HG03103 (cell line): ENCODE results near the gene PPP2R5D.
A peak's percentile ranks its signal among the peaks of the same experiment; 100 is the strongest.

Experiments
- ATAC-seq: cut with Tn5 transposase; IDR thresholded peaks from one replicate; pipeline ENCODE4 v1.9.1; 2021; ENCODE audit warnings: low read depth; ENCODE audit not compliant: unreplicated experiment

Gene PPP2R5D

DNA sequence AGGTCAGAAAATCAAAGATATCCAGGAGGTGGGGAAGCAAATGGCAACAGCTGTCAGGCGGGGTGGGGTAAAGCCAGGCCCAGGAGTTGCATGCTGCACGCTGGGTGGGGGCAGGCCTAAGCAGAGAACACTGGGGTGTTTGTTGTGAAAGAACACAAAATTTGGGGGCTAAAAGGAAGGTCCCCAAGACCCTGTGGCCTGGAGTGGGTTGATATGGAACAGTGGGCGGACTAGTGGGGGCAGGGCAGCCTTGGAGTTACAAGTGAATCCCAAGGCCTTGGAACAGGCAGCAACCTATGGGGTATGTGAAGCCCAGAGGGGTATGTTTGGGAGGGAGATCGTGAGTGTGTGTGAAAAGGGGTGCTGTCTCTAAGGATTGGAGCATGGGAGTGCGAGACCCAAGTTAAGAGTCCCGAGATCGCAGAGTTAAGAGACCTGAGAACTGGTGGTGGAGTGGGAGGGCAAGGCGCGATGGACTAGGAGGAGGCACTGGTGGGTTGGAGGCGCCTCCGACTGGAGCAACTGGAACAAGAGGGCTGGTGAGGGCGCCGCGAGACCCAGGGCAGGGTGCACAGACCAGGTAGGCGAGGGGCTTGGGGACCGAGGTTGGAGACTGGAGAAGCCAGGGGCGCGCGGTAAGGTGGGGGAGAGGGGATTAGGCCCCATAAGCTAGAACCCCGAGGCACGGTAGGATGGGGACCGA, 68.6 kb downstream of the PPP2R5D start:
- ATAC-seq, result peak; percentile 12

- ATAC-seq, result peak; percentile 78
Measured at GRCh38 chr6:43053545-43054205, 69.3 kb downstream of the PPP2R5D start, which contains the start of gene CUL7. Gene CUL7, minus strand, starts transcription at chr6:43053851. Its CDS starts 1,063 bp downstream, at chr6:43052788.

DNA sequence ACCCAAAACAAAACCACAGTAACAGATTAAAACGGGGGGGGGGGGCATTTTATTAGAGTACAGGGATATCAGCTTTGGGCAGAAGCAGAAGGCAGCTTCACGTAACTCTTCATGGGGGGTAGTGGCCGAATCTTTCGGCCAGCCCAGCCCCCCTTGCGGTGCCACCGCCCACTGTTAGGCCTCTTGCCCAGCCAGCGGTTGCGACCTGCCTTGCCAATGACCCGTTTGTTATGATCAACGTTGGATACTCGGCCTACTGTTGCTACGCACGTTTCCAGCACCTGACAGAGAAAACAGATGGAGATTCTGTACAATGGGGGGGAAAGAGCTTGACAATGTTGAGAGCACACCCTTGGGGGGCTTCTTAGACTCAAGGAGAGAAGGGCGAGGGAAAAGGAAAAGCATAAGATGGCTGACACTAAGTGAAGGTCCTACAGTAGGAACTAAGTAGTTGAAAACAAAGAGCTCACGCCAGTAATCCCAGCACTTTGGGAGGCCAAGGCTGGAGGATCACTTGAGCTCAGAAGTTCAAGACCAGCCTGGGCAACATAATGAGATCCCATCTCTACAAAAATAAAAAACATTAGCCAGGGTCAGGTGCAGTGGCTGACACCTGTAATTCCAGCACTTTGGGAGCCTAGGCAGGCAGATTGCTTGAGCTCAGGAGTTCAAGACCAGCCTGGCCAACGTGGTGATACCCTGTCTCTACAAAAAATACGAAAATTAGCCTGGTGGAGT, 70.0 kb downstream of the PPP2R5D start:
- ATAC-seq, result no peak

DNA sequence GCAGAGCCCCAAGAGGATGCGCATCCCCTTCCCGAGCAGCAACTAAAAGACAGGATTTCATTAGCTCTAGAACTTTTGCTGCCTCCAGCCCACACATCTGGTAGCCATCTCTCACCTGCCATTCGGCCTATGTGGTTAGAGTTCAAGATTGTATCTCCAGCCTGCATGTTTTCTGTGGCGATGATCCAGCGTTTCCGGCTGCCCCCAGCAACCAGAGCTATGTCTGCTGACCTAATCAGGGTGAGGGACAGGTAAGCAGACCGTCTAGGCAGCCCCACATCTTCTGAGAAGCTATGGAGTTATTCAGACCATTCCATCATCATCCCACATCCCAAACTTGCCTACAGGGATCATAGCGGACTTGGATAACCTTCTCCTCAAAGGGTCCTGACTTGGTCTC, 71.6 kb downstream of the PPP2R5D start:
- ATAC-seq, result no peak

DNA sequence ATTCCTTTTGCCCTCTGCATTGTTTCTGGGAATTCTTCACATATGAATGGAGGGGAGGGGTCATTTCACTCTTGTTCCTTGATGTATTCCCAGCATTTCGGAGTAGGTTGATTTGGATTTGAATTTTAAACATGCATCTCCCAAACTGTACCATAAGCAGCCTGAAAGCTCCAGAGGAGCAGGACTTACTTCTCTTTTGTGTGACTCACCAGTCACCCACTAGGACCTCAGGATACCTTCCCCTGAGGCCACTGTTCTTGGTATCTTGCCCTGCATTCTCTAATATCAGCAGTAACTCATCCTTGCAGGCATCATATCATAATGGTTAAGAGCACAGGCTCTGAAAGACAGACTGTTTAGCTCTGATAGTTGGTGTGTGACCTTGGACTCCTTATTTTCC, 74.2 kb downstream of the PPP2R5D start:
- no peak for ATAC-seq

GRCh38 chr6:43059168-43060033, 75.0 kb downstream of the PPP2R5D start, which contains the start of the genes KLC4 and MRPL2:
Gene KLC4, plus strand, starts transcription at chr6:43059631. Its CDS starts 1,705 bp downstream, at chr6:43061336.
Gene MRPL2, minus strand, starts transcription at chr6:43059434. Its CDS starts 53 bp downstream, at chr6:43059381.
- ATAC-seq, result peak; percentile 85

- ATAC-seq, result no peak
Measured at GRCh38 chr6:43060034-43060754, 75.8 kb downstream of the PPP2R5D start.

GRCh38 chr6:43060755-43061633, 76.6 kb downstream of the PPP2R5D start:
- no peak for ATAC-seq

GRCh38 chr6:43061861-43062260, 77.5 kb downstream of the PPP2R5D start:
- ATAC-seq, result no peak
